Medulla oblongata (tissue), 1 donor: ENCODE measurements around the gene GPER1.
"Not testable (repeated sequence)": the region's sequence is repeated elsewhere in the genome, so short reads cannot be mapped to it uniquely, and the experiment has no call there.

Experiments used
- DNase-seq: peaks from one replicate; pipeline ENCODE4 v3.0.0-alpha.2; 2015; ENCODE audit errors: extremely low spot score

Gene GPER1

GRCh38 chr7:1068013-1068412 is 19.9 kb upstream of the GPER1 start:
- no peak for DNase-seq

- no peak for DNase-seq
Measured at GRCh38 chr7:1068619-1069018, 19.3 kb upstream of the GPER1 start.

- no peak for DNase-seq
Measured at GRCh38 chr7:1070544-1071011, 17.3 kb upstream of the GPER1 start.

DNA sequence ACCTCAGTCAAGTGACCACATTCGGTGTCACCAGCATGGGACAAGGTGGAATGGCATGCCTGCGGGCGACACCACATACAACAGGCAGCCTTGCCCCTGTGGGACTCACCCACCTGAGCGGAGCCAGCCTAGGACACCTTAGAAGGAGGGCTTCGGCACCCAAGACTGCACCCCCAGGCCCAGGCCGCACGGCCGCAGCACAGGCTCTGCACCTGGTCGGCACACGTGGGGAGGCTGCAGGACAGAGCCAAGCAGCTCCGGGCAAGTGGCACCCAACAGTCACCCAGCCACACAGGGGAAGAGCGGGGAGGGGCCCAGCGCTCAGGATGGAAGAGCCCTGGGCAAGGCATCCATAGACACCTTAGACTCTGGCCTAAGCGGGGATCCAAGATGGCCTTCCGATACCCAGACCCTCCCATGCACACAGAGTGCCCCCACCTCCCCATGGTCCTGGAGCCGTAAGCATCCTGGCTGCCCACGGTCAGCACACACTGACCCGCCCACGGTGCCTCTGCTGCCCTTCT is 16.1 kb upstream of the GPER1 start:
- DNase-seq: no peak

DNA sequence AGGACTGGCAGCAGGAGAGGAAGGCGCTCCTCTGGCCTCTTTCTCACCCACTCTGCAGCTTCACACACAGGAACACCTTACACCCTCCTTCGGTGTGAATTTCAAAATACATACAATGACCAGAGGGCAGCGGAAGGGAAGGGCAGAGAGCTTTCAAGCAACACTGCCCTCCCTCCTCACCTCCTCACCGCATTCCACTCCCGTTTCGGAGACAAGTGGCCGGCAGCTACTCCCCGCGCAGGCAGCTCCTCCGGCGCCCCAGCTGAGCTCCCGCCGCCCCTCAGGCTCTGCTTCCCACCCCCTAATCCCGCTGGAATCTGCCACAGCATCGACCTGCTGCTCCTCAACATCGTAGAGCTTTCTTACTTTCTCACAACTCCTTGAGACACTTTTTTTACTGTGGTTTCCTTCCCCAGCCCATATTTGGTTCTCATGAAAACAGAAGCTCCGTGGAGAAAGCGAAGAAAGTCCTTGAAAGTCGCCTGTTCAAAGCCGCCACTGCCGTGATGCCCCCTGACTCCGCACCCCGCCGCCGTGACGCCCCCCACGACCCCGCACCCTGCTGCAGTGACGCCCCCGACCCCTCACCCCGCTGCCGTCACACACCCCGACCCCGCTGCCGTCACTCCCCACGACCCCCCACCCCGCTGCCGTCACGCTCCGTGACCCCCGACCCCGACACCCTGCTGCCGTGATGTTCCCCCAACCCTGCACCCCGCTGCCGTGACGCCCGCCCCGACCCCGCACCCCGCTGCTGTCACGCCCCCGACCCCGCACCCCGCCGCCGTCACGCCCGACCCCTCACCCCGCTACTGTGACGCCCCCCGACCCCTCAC is 14.6 kb upstream of the GPER1 start:
- DNase-seq: no peak

- DNase-seq: not testable (repeated sequence)
Measured at GRCh38 chr7:1074018-1074417, 13.9 kb upstream of the GPER1 start.

DNA sequence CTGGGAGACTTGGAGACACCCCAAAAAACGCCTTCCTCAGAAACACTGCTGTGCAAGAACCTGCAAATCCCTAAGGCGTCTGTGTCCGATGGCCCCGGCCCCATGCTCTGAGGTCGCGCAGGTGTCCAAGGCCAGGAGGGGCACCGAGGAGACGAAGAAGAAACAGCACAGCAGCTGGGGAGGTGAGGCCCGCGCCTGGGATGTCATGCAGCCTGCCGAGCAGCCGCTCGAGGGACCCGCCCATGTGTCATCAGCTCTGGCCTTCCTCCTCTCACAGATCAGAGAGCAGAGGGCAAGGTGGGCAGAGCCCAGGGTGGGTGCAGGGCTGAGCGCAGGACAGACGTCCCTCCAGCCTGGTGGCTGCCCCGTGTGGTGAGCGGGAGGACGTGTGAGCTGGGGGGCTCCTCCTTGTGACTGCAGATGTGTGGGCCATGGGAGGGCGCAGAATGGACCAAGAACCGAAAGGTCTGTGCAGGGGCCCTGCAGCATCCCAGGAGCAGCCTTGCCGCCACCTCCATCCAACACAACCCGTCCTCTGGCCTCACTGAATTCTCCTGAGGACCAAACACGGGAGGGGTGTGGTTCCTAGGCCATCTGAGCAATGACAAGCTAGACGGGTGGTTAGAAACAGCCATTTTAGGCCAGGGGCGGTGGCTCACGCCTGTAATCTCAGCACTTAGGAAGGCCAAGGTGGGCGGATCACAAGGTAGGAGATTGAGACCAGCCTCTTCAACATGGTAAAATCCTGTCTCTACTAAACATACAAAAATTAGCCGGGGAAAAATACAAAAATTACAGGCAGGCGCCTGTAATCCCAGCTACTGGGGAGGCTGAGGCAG is 13.1 kb upstream of the GPER1 start:
- DNase-seq: no peak

GRCh38 chr7:1076184-1077072 is 11.5 kb upstream of the GPER1 start:
- peak; percentile 53 for DNase-seq

DNA sequence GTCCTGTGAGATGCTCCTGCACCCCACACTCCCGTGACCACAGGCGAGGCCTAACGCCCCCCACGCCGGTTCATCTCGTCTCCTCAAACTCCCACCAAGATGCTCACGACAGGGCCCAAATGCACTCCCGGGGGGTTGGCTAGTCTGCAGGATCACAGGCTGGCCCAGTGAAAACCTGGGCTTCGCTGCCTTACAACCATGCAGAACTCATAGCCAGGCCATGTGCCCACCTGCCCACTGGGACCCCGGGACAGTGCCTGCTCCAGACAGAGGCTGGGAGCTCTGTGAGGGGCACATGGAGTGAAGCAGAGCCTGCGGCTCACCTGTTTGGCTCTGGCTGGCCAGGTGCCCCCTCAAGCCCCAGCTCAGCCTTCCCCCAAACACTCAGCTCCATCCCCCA is 9.4 kb upstream of the GPER1 start:
- DNase-seq: no peak

DNA sequence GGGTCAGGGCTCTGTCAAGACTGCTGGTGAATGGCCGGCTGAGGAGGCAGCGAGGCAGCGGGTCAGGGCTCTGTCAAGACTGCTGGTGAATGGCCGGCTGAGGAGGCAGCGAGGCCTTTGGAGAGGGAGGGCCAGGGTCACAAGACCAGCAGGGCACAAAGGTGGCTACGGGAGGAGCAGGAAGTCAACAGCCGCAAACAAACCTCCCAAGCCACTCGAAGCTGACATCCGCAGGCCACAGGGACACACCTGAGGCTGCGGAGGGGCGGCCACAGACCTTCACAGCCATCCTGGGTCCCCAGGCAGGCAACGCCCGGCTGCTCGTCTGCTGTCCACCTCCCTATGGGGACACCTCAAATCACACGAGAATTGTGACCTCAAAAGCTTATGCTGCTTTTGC is 8.9 kb upstream of the GPER1 start:
- DNase-seq: no peak

- DNase-seq: no peak
Measured at GRCh38 chr7:1079546-1079945, 8.4 kb upstream of the GPER1 start.

GRCh38 chr7:1080252-1080920 is 7.5 kb upstream of the GPER1 start:
- no peak for DNase-seq

DNA sequence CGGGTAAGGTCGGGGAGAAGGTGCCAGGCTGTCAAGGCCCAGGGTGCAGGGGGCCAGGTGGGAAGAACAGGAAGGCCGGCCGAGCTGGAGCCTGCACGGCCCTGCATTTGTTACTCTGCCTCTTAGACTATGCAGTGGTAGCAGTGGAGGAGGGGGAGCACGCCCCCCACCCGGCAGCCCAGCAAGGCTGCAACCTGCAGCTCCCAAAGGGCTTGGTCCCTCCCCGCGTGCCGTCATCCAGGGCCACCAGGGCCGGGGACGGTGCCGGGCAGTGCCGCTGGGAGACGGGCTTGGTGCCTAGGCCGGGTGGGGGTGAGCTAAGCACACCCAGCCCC is 7.0 kb upstream of the GPER1 start:
- DNase-seq: no peak

DNA sequence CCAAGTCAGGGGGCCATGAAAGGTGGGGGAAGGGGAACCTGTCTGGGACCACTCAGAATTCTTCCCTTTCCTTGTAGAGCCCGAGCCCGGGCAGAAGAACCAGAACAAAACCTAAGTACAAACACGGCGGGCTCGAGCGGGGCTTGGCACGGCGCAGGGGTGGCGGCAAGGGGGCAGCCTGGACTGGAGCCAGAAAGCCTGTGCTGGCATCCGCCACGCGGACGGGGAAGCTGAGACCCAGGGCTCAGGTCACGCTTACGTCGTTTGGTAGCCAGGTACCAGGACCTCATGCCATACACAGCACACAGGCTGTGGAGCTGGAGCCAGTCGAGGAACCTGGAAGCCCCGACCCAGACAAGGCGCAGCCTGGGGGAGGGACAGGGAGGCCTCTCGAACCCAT is 6.6 kb upstream of the GPER1 start:
- DNase-seq: no peak

- no peak for DNase-seq
Measured at GRCh38 chr7:1081931-1082401, 5.9 kb upstream of the GPER1 start.

GRCh38 chr7:1083729-1084657 is 3.9 kb upstream of the GPER1 start:
- no peak for DNase-seq

DNA sequence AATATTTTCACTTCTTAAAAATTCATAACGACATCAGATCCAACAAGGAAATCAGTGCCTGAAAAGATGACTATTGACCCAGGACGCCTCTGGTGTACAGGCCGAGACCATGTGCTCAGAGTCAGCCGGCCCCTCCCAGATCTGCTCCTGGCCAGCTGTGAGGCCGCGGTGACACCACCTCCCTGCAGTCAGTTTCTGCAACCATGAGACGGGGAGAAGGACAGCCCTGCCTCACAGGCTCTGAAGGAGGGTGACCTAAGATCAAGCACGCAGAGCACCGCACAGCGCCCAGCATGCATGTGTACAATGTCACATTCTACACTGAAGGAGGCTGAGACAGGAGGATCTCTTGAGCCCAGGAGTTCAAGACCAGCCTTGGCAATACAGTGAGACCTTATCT is 2.6 kb upstream of the GPER1 start:
- no peak for DNase-seq

DNA sequence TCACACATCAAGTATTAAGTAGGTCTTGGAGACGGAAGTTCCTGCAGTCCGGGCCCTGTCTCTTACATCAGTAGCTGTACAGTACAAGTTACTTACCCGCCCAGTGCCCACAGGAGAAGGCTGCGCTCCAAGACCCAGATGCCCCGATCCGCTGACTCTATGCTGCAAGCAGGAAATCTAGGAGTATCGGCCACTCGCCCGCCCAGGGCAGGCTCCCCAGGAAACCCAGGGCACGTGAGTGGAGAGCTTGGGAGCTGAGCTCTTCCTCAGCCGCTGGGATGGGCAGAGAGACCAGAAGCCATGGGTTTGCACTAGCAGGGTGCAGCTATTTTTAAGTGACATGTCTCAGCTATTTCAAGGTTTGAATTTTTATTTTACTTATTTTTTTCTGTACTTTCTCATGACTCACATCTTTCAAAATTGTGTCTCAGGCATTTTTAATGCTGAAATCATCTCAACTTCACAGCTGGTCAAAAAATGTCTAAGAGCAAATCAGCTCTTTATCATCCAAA is 1.9 kb upstream of the GPER1 start:
- no peak for DNase-seq

DNA sequence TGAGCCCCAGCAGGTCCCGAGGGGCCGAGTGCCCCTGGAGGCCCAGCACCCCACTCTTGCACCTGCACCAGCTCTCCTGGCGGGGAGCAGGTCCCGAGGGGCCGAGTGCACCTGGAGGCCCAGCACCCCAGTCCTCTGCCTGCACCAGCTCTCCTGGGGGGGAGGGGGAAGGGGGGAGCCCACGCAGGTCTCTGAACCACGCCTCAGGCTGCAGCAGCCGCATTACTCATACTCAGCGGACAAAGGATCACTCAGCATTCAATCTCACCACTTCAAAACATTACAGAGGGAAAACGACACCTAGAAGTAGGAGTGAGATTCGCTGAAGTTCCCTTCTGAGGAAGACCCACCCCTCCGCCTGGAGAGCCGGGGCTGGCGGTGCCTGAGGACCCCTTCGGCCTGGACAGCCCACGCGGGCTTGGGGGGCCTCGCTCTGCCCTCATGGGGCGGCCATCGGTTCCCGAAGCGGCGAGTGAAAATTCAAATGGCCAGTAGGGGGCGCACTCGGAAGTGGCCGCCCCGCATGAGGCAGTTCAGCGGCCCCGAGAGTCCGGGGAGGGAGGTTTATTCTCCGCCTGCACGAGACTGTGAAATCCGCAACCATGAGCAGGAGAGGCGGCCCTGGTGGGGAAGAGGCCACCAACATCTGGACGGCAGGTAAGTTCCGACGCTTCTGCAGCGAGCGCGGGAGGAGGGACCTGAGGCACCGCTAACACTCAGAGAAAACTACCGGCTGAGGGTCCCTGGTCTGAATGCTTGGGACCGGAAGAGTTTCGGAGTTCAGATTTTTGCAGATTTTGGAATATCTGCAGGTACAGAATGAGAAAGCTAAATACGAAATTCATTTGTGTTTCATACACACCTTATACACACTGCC is 1.1 kb upstream of the GPER1 start:
- peak; percentile 63 for DNase-seq
